Measurements from ENCODE around the gene FLNB. TPM values are rescaled to one million over a fixed set of nuclear protein-coding genes. Genes with fewer than 3 reads are reported as not detected.
A peak's percentile ranks its signal among the peaks of the same experiment; 100 is the strongest.

The FLNB gene
- total RNA-seq, 1 donor from 2014 or later = 83.3 TPM

- Histone ChIP-seq H3K4me3 (no peak overlapping the region), H3K4me1 (peaks cover 16% of the 10 kb centered on the region), H3K27me3 (ENCODE audit: low read depth) (no peaks in the 10 kb centered on the region), H3K36me3 (no peaks in the 10 kb centered on the region), H3K27ac (no peak overlapping the region), H3K9me3 (no peaks in the 10 kb centered on the region)
- no peak for TF ChIP-seq CTCF (IDR thresholded peaks at IDR 0.05)
- intact Hi-C loops (cut with DNase I) = no loop called here
- ATAC-seq (no peak), DNase-seq (no peak)
Observed at GRCh38 chr3:58191361-58191991, 183.3 kb downstream of the FLNB start.

- H3K4me1 ChIP-seq = peaks cover 16% of the 10 kb centered on the region
- no peak overlapping the region for H3K27ac ChIP-seq
- H3K9me3 ChIP-seq = no peaks in the 10 kb centered on the region
- no peak for ATAC-seq
- no peak for TF ChIP-seq CTCF (IDR thresholded peaks at IDR 0.05)
- H3K4me3 ChIP-seq = no peak overlapping the region
- intact Hi-C loops (cut with DNase I) = no loop called here
- DNase-seq = no peak
- no peaks in the 10 kb centered on the region for H3K36me3 ChIP-seq
- no peaks in the 10 kb centered on the region for H3K27me3 ChIP-seq (ENCODE audit: low read depth)
Observed at GRCh38 chr3:58192069-58192468, 183.8 kb downstream of the FLNB start.

- no peak overlapping the region for H3K27ac ChIP-seq
- H3K9me3 ChIP-seq = no peaks in the 10 kb centered on the region
- peaks cover 17% of the 10 kb centered on the region for H3K4me1 ChIP-seq
- no peak for TF ChIP-seq CTCF (IDR thresholded peaks at IDR 0.05)
- no peaks in the 10 kb centered on the region for H3K36me3 ChIP-seq
- no peak overlapping the region for H3K4me3 ChIP-seq
- intact Hi-C loops (cut with DNase I) = no loop called here
- no peaks in the 10 kb centered on the region for H3K27me3 ChIP-seq (ENCODE audit: low read depth)
- no peak for DNase-seq
- ATAC-seq = no peak
Observed at GRCh38 chr3:58193682-58194407, 185.6 kb downstream of the FLNB start.

- ATAC-seq = no peak
- TF ChIP-seq CTCF (IDR thresholded peaks at IDR 0.05) = no peak
Observed at GRCh38 chr3:58197588-58197987, 189.4 kb downstream of the FLNB start.

GRCh38 chr3:58198362-58198761, 190.1 kb downstream of the FLNB start:
- ATAC-seq = no peak

More at GRCh38 chr3:58197588-58197987, 189.4 kb downstream of the FLNB start:
- Histone ChIP-seq H3K4me1 (peaks cover 32% of the 10 kb centered on the region), H3K27ac (peak overlapping the region; percentile 68), H3K27me3 (ENCODE audit: low read depth) (no peaks in the 10 kb centered on the region), H3K36me3 (no peaks in the 10 kb centered on the region), H3K9me3 (no peaks in the 10 kb centered on the region), H3K4me3 (no peak overlapping the region)
- intact Hi-C loops (cut with DNase I) = no loop called here
- no peak for DNase-seq

More at GRCh38 chr3:58198362-58198761, 190.1 kb downstream of the FLNB start:
- intact Hi-C loops (cut with DNase I) = no loop called here
- peak overlapping the region; percentile 68 for H3K27ac ChIP-seq
- no peak for TF ChIP-seq CTCF (IDR thresholded peaks at IDR 0.05)
- no peaks in the 10 kb centered on the region for H3K27me3 ChIP-seq (ENCODE audit: low read depth)
- no peaks in the 10 kb centered on the region for H3K36me3 ChIP-seq
- DNase-seq = no peak
- no peaks in the 10 kb centered on the region for H3K9me3 ChIP-seq
- H3K4me1 ChIP-seq = peaks cover 32% of the 10 kb centered on the region
- H3K4me3 ChIP-seq = no peak overlapping the region

Measured in lower lobe of right lung (tissue), 2 donors.